ENCODE results near the gene ADGRG2. TPM values are rescaled to one million over a fixed set of nuclear protein-coding genes. Genes with fewer than 3 reads are reported as not detected.

Gene ADGRG2
- total RNA-seq, 2 donors from 2014 or later, result 1.9 to 3.7 TPM

- no peak for TF ChIP-seq CTCF (IDR thresholded peaks at IDR 0.05)
- H3K36me3 ChIP-seq, result no peaks in the 10 kb centered on the region
Measured at GRCh38 chrX:19107035-19107434, 15.2 kb downstream of the ADGRG2 start.

DNA sequence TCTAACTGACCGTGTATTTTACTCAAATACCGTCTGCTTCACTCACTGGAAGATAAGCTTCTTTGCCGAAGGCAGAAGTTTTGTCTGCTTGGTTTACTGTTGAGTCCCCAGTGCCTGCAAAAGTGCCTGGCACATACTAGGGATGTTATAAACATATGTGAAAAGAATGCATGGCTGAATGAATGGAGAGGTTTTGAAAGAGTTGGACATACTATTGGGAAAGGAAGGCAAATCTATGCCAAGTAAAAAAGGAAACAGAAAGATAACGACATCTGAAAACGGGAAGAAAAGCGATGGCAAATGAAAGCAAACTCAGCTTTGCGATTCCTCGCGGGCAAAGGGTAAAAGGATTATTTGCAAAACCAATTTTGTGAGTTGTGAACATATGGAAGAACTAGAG, 21.7 kb downstream of the ADGRG2 start:
- no peak overlapping the region for H3K4me3 ChIP-seq
- TF ChIP-seq CTCF (IDR thresholded peaks at IDR 0.05), result no peak
- H3K36me3 ChIP-seq, result no peaks in the 10 kb centered on the region
- H3K27ac ChIP-seq, result no peak overlapping the region
- no peaks in the 10 kb centered on the region for H3K9me3 ChIP-seq
- H3K4me1 ChIP-seq (ENCODE audit: control insufficient read depth in 1 of 2, low read depth in 2 of 2), result no peaks in the 10 kb centered on the region
- no peaks in the 10 kb centered on the region for H3K27me3 ChIP-seq (replicated peaks; ENCODE audit: insufficient read depth)
- DNase-seq (ENCODE audit: low spot score) (no peak), ATAC-seq (ENCODE audit: insufficient number of reproducible peaks, low FRiP score, low read depth) (no peak)

More at GRCh38 chrX:19107035-19107434, 15.2 kb downstream of the ADGRG2 start:
- Histone ChIP-seq H3K27ac (no peak overlapping the region), H3K9me3 (no peaks in the 10 kb centered on the region), H3K4me1 (ENCODE audit: control insufficient read depth in 1 of 2, low read depth in 2 of 2) (no peaks in the 10 kb centered on the region), H3K27me3 (replicated peaks; ENCODE audit: insufficient read depth) (no peaks in the 10 kb centered on the region), H3K4me3 (no peak overlapping the region)
- ATAC-seq (ENCODE audit: insufficient number of reproducible peaks, low FRiP score, low read depth) (no peak), DNase-seq (ENCODE audit: low spot score) (no peak)

DNA sequence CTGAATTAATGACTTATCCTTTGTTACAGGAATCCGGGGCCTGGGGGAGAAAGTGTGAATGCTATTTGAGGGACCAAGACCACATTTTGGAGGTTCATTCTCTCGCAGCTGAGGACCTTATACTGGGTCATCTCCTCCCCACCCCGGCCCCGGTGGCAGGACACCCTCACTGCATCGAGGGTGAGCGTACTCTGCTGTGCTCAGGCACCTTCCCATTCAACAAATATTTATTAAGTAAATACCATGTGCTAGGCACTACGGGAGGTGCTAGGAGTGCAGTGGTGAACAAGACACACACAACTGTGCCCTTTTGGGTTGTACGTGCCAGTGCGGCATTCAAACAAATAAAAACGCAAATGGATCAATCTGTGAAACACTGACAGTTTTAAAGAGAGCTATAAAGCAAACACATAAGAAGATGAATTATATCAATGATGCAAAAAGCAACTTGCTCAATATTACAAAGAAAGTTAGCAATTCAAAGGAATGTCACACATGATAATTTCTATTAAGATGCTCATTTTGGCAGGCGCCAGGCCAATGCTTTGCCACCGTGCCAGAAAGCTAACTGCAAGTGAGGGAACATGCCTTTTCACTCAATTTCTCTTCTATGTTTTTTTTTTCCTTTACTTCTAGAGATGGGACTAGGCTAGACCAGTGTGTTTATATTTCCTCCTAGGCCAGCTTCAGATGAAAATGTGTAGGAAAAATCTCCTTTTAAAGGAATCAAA, 24.6 kb downstream of the ADGRG2 start:
- no peaks in the 10 kb centered on the region for H3K9me3 ChIP-seq
- no peak for DNase-seq (ENCODE audit: low spot score)
- ATAC-seq (ENCODE audit: insufficient number of reproducible peaks, low FRiP score, low read depth), result no peak
- no peaks in the 10 kb centered on the region for H3K27me3 ChIP-seq (replicated peaks; ENCODE audit: insufficient read depth)
- H3K36me3 ChIP-seq, result no peaks in the 10 kb centered on the region
- TF ChIP-seq CTCF (IDR thresholded peaks at IDR 0.05), result no peak
- no peak overlapping the region for H3K4me3 ChIP-seq
- H3K4me1 ChIP-seq (ENCODE audit: control insufficient read depth in 1 of 2, low read depth in 2 of 2), result no peaks in the 10 kb centered on the region
- no peak overlapping the region for H3K27ac ChIP-seq

- Histone ChIP-seq H3K4me1 (ENCODE audit: control insufficient read depth in 1 of 2, low read depth in 2 of 2) (no peaks in the 10 kb centered on the region), H3K27me3 (replicated peaks; ENCODE audit: insufficient read depth) (no peaks in the 10 kb centered on the region), H3K27ac (no peak overlapping the region), H3K36me3 (no peaks in the 10 kb centered on the region), H3K9me3 (no peaks in the 10 kb centered on the region), H3K4me3 (no peak overlapping the region)
- no peak for DNase-seq (ENCODE audit: low spot score)
- no peak for ATAC-seq (ENCODE audit: insufficient number of reproducible peaks, low FRiP score, low read depth)
- TF ChIP-seq CTCF (IDR thresholded peaks at IDR 0.05), result no peak
Measured at GRCh38 chrX:19096586-19096985, 25.7 kb downstream of the ADGRG2 start.

DNA sequence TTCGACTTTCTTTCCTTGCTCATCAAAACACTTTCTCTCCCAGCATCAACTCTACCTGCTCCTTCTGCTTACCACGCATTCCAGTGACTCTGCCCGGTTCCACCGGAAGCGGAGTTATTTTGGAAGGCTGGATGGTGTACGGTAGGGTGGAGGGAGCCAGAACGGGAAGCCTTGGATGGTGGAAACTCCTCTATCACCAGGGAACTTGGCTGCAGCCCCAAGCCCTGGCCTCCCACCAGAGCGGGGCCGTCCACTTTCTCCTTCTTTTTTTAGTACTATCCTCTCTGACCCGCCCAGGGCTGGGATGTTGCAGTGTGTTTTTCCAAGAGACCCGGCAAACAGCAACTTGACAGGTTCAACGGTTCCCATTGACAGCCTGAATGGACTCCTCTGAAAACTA, 27.6 kb downstream of the ADGRG2 start:
- H3K9me3 ChIP-seq, result no peaks in the 10 kb centered on the region
- H3K4me3 ChIP-seq, result peak overlapping the region; percentile 30
- H3K36me3 ChIP-seq, result no peaks in the 10 kb centered on the region
- no peak for TF ChIP-seq CTCF (IDR thresholded peaks at IDR 0.05)
- H3K4me1 ChIP-seq (ENCODE audit: control insufficient read depth in 1 of 2, low read depth in 2 of 2), result no peaks in the 10 kb centered on the region
- no peak overlapping the region for H3K27ac ChIP-seq
- no peak for DNase-seq (ENCODE audit: low spot score)
- H3K27me3 ChIP-seq (replicated peaks; ENCODE audit: insufficient read depth), result no peaks in the 10 kb centered on the region
- ATAC-seq (ENCODE audit: insufficient number of reproducible peaks, low FRiP score, low read depth), result no peak
